ENCODE measurements around the gene TBC1D16. TPM values are rescaled to one million over a fixed set of nuclear protein-coding genes. Genes with fewer than 3 reads are reported as not detected.

TBC1D16 gene
- total and polyA plus RNA-seq, 2 experiments from 2014 or later = 24.5 to 38.1 TPM

DNA sequence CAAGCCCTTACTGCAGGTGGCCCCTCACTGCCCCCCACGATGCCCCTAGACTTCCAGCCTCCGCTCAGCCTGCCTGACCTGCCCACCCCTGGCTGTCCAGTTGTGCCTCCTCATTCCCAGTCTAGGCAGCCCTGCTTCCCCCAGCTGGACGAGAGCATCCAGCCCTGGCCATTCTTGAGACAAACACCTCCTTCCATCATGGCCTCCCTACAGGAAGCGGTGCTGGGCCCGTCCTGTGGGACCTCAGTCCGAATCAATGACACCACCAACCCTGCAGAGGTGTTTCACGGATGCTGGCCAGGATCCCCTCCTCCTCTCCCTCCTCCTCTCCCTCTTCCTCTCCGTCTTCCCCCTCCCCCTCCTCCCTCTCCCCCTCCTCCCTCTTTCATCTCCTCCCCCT is 29.0 kb upstream of the TBC1D16 start:
- H3K27ac ChIP-seq = no peak overlapping the region

DNA sequence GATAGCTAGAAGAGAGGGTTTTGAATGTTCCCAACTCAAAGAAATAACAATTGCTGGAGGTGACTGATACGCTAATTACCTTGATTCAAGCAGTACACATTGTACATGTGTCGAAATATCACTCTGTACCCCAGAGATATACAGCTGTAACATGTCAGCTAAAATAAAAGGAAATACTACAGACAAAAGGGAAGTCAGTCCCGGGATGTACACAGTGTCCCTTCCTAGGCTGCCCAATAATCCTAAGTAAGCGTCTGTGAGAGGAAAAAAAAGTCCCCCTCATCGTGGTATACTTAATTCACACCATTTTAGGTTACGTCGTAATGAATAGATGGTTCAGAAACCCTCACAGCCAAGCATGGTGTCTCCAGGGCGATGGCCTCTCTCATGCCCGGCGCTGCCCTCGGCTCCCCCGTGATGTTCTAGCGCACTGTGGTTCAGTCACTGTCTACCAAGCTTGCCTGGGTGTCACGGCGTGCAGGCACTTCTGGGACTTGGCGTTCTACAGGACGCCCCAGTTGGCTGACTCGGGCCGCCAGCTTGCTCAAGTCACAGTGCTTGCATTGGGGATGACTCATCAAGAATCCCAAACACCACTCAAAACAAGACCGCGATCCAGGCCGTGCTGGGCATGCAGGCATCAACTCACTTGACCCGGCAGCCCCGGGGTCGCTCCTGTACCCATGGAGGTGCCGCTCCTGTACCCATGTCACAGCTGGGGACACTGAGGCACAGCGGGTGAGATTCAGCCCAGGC is 28.3 kb upstream of the TBC1D16 start:
- Histone ChIP-seq H3K4me3 (no peak overlapping the region), H3K4me1 (ENCODE audit: insufficient read depth) (peaks cover 7% of the 10 kb centered on the region), H4K20me1 (ENCODE audit: insufficient read depth, poor library complexity, severe bottlenecking) (no peaks in the 10 kb centered on the region), H3K36me3 (replicated peaks; ENCODE audit: insufficient read depth, low read depth) (no peaks in the 10 kb centered on the region), H3K79me2 (no peaks in the 10 kb centered on the region), H3K9me3 (ENCODE audit: low read depth) (no peaks in the 10 kb centered on the region), H3K4me2 (no peak overlapping the region), H3K27ac (no peak overlapping the region), H2AFZ (no peak overlapping the region), H3K27me3 (no peaks in the 10 kb centered on the region), H3K9me2 (replicated peaks; ENCODE audit: insufficient read depth) (no peaks in the 10 kb centered on the region)
- 86% methylated on average over 27 of the region's 27 CpGs for WGBS (ENCODE audit: low lambda C conversion rate, missing lambda C conversion rate)
- DNase-seq (ENCODE audit: low spot score) = peak; percentile 39
- no peak for TF ChIP-seq EZH2phosphoT487 (IDR thresholded peaks at IDR 0.05; ENCODE audit: low read depth, severe bottlenecking, unreplicated experiment)
- TF ChIP-seq EZH2 (IDR thresholded peaks at IDR 0.05; ENCODE audit: borderline replicate concordance) = no peak
- TF ChIP-seq CTCF (IDR thresholded peaks at IDR 0.05; ENCODE audit: poor library complexity) = no peak

More for the DNA sequence above, 29.0 kb upstream of the TBC1D16 start:
- H3K9me3 ChIP-seq (ENCODE audit: low read depth) = no peaks in the 10 kb centered on the region
- H4K20me1 ChIP-seq (ENCODE audit: insufficient read depth, poor library complexity, severe bottlenecking) = no peaks in the 10 kb centered on the region
- no peaks in the 10 kb centered on the region for H3K27me3 ChIP-seq
- peaks cover 11% of the 10 kb centered on the region for H3K4me1 ChIP-seq (ENCODE audit: insufficient read depth)
- H3K4me3 ChIP-seq = no peak overlapping the region
- H3K4me2 ChIP-seq = no peak overlapping the region
- 91% methylated on average over 4 of the region's 8 CpGs for WGBS (ENCODE audit: low lambda C conversion rate, missing lambda C conversion rate)
- H2AFZ ChIP-seq = no peak overlapping the region
- TF ChIP-seq EZH2phosphoT487 (IDR thresholded peaks at IDR 0.05; ENCODE audit: low read depth, severe bottlenecking, unreplicated experiment) = no peak
- TF ChIP-seq EZH2 (IDR thresholded peaks at IDR 0.05; ENCODE audit: borderline replicate concordance) = no peak
- TF ChIP-seq CTCF (IDR thresholded peaks at IDR 0.05; ENCODE audit: poor library complexity) = no peak
- DNase-seq (ENCODE audit: low spot score) = no peak
- H3K36me3 ChIP-seq (replicated peaks; ENCODE audit: insufficient read depth, low read depth) = no peaks in the 10 kb centered on the region
- no peaks in the 10 kb centered on the region for H3K9me2 ChIP-seq (replicated peaks; ENCODE audit: insufficient read depth)
- H3K79me2 ChIP-seq = no peaks in the 10 kb centered on the region

DNA sequence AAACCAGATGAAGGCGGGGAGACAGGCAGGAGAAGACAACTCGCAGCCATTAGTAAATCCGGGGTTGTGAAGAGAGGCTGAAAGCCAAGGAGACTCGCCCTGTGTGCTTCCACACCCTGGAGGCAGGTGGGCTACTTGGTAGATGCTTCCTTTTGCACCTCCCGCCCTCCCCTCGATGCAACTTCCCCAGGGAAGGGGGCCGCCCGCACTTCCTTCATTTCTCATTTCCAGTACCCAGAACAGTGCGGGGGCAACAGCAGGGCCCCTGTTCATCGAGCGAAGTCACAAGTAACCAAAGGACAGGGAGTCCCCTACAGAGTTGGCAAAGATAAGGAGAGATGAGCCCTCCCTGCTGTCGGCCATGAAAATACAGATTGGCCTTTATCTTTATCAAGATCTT is 25.7 kb upstream of the TBC1D16 start:
- DNase-seq (ENCODE audit: low spot score) = no peak
- no peaks in the 10 kb centered on the region for H3K27me3 ChIP-seq
- H4K20me1 ChIP-seq (ENCODE audit: insufficient read depth, poor library complexity, severe bottlenecking) = no peaks in the 10 kb centered on the region
- H2AFZ ChIP-seq = no peak overlapping the region
- H3K4me3 ChIP-seq = no peak overlapping the region
- H3K9me3 ChIP-seq (ENCODE audit: low read depth) = no peaks in the 10 kb centered on the region
- no peak for TF ChIP-seq CTCF (IDR thresholded peaks at IDR 0.05; ENCODE audit: poor library complexity)
- TF ChIP-seq EZH2phosphoT487 (IDR thresholded peaks at IDR 0.05; ENCODE audit: low read depth, severe bottlenecking, unreplicated experiment) = no peak
- TF ChIP-seq EZH2 (IDR thresholded peaks at IDR 0.05; ENCODE audit: borderline replicate concordance) = no peak
- H3K36me3 ChIP-seq (replicated peaks; ENCODE audit: insufficient read depth, low read depth) = no peaks in the 10 kb centered on the region
- WGBS (ENCODE audit: low lambda C conversion rate, missing lambda C conversion rate) = 94% methylated on average over 11 of the region's 12 CpGs
- H3K9me2 ChIP-seq (replicated peaks; ENCODE audit: insufficient read depth) = no peaks in the 10 kb centered on the region
- no peak overlapping the region for H3K27ac ChIP-seq
- H3K4me2 ChIP-seq = no peak overlapping the region
- no peaks in the 10 kb centered on the region for H3K4me1 ChIP-seq (ENCODE audit: insufficient read depth)
- no peaks in the 10 kb centered on the region for H3K79me2 ChIP-seq

Data from hepatocyte (in vitro differentiated cells).